ENCODE data around the gene PHF12.

Gene PHF12

GRCh38 chr17:28857905-28858800, 93.2 kb downstream of the PHF12 start:
- no peak for DNase-seq (ENCODE audit: low spot score)

- DNase-seq (ENCODE audit: low spot score) = no peak
Observed at GRCh38 chr17:28856028-28856574, 95.2 kb downstream of the PHF12 start.

- no peak for DNase-seq (ENCODE audit: low spot score)
Observed at GRCh38 chr17:28855336-28855679, 96.0 kb downstream of the PHF12 start.
